8988T (cell line): Measurements from ENCODE around the gene VPS13D.
"Not testable (repeated sequence)": the region's sequence is repeated elsewhere in the genome, so short reads cannot be mapped to it uniquely, and the experiment has no call there.

ENCODE experiments used
- DNase-seq: peaks from one replicate; pipeline ENCODE4 v3.0.0; 2011

The VPS13D gene

GRCh38 chr1:12380326-12381249 is 150.8 kb downstream of the VPS13D start:
- no peak for DNase-seq

GRCh38 chr1:12383001-12383400 is 153.2 kb downstream of the VPS13D start:
- no peak for DNase-seq

GRCh38 chr1:12383786-12384185 is 154.0 kb downstream of the VPS13D start:
- DNase-seq, result no peak

- DNase-seq, result no peak
Measured at GRCh38 chr1:12384836-12385456, 155.1 kb downstream of the VPS13D start.

GRCh38 chr1:12386130-12386529 is 156.3 kb downstream of the VPS13D start:
- no peak for DNase-seq

GRCh38 chr1:12387641-12388040 is 157.8 kb downstream of the VPS13D start:
- DNase-seq, result no peak

- not testable (repeated sequence) for DNase-seq
Measured at GRCh38 chr1:12390296-12390695, 160.5 kb downstream of the VPS13D start.

GRCh38 chr1:12397462-12398450 is 167.9 kb downstream of the VPS13D start:
- DNase-seq, result no peak

- no peak for DNase-seq
Measured at GRCh38 chr1:12398479-12398878, 168.6 kb downstream of the VPS13D start.

GRCh38 chr1:12400027-12400693 is 170.3 kb downstream of the VPS13D start:
- DNase-seq, result no peak

GRCh38 chr1:12402159-12402673 is 172.4 kb downstream of the VPS13D start:
- DNase-seq, result no peak

GRCh38 chr1:12402842-12403241 is 173.0 kb downstream of the VPS13D start:
- no peak for DNase-seq

GRCh38 chr1:12404918-12405317 is 175.1 kb downstream of the VPS13D start:
- no peak for DNase-seq

- no peak for DNase-seq
Measured at GRCh38 chr1:12405325-12406210, 175.7 kb downstream of the VPS13D start.

GRCh38 chr1:12406211-12407021 is 176.6 kb downstream of the VPS13D start:
- DNase-seq, result no peak

- no peak for DNase-seq
Measured at GRCh38 chr1:12407050-12407961, 177.5 kb downstream of the VPS13D start.

GRCh38 chr1:12407962-12408454 is 178.2 kb downstream of the VPS13D start:
- no peak for DNase-seq

GRCh38 chr1:12408662-12409061 is 178.8 kb downstream of the VPS13D start:
- DNase-seq, result no peak

GRCh38 chr1:12409681-12410080 is 179.9 kb downstream of the VPS13D start:
- no peak for DNase-seq
